Stimulated activated CD4-positive, alpha-beta T cell treated with anti-CD3 and anti-CD28 coated beads, TNF-alpha, amount 100 ng/mL, for 48 hours (primary cell): ENCODE results near the gene C14orf132.
"Not testable (repeated sequence)": the region's sequence is repeated elsewhere in the genome, so short reads cannot be mapped to it uniquely, and the experiment has no call there.

ENCODE experiments used
- DNase-seq, 3 donors: peaks; one replicate each; pipeline ENCODE4 v3.0.0-alpha.2; 2020; ENCODE audit warnings: low read depth in 3 of 3

The C14orf132 gene

GRCh38 chr14:96038920-96039632 is at the start of gene C14orf132:
C14orf132 (plus strand) TSS chr14:96039362; CDS start chr14:96039501, 139 bp downstream.
- DNase-seq, result peak; percentile 34 to 67 (median 39)

- peak in 2 of 3 donors; percentile 8 to 21 for DNase-seq
Observed at GRCh38 chr14:95993768-95994592, 45.2 kb upstream of the C14orf132 start.

- no peak for DNase-seq
Observed at GRCh38 chr14:95994593-95994928, 44.6 kb upstream of the C14orf132 start.

- DNase-seq, result no peak
Observed at GRCh38 chr14:95998656-95999055, 40.5 kb upstream of the C14orf132 start.

GRCh38 chr14:96001866-96002497 is 37.2 kb upstream of the C14orf132 start:
- no peak for DNase-seq

- no peak for DNase-seq
Observed at GRCh38 chr14:96002498-96002884, 36.7 kb upstream of the C14orf132 start.

- DNase-seq, result no peak
Observed at GRCh38 chr14:96011131-96011530, 28.0 kb upstream of the C14orf132 start.

GRCh38 chr14:96011607-96012006 is 27.6 kb upstream of the C14orf132 start:
- no peak for DNase-seq

GRCh38 chr14:96012757-96013156 is 26.4 kb upstream of the C14orf132 start:
- DNase-seq, result not testable (repeated sequence)

- no peak for DNase-seq
Observed at GRCh38 chr14:96014176-96014575, 25.0 kb upstream of the C14orf132 start.

- DNase-seq, result no peak
Observed at GRCh38 chr14:96016501-96017160, 22.5 kb upstream of the C14orf132 start.

GRCh38 chr14:96017882-96018281 is 21.3 kb upstream of the C14orf132 start:
- no peak for DNase-seq

GRCh38 chr14:96027431-96028355 is 11.5 kb upstream of the C14orf132 start:
- no peak for DNase-seq

- no peak for DNase-seq
Observed at GRCh38 chr14:96029089-96029645, 10.0 kb upstream of the C14orf132 start.

GRCh38 chr14:96030108-96030760 is 8.9 kb upstream of the C14orf132 start:
- no peak for DNase-seq

- no peak for DNase-seq
Observed at GRCh38 chr14:96031691-96032090, 7.5 kb upstream of the C14orf132 start.

- DNase-seq, result no peak
Observed at GRCh38 chr14:96035456-96035855, 3.7 kb upstream of the C14orf132 start.

- DNase-seq, result no peak
Observed at GRCh38 chr14:96037891-96038557, 1.1 kb upstream of the C14orf132 start.

- no peak for DNase-seq
Observed at GRCh38 chr14:96038558-96038919, 623 bp upstream of the C14orf132 start.
